Stimulated activated CD8-positive, alpha-beta memory T cell treated with anti-CD3 and anti-CD28 coated beads, Interleukin-12 subunit alpha, Interleukin-12 subunit beta, amount 100 ng/mL, for 1 hour (primary cell): ENCODE measurements around the gene PPP2R5E.

ENCODE experiments used
- DNase-seq: peaks from one replicate; pipeline ENCODE4 v3.0.0-alpha.2; 2020; ENCODE audit warnings: low read depth

The PPP2R5E gene

GRCh38 chr14:63472986-63473788, 70.0 kb downstream of the PPP2R5E start:
- no peak for DNase-seq

- DNase-seq, result no peak
Measured at GRCh38 chr14:63470962-63471793, 72.0 kb downstream of the PPP2R5E start.

- DNase-seq, result no peak
Measured at GRCh38 chr14:63468294-63468693, 74.9 kb downstream of the PPP2R5E start.

- no peak for DNase-seq
Measured at GRCh38 chr14:63467440-63468072, 75.6 kb downstream of the PPP2R5E start.

- DNase-seq, result no peak
Measured at GRCh38 chr14:63465347-63465746, 77.8 kb downstream of the PPP2R5E start.

GRCh38 chr14:63460680-63461369, 82.4 kb downstream of the PPP2R5E start:
- no peak for DNase-seq

GRCh38 chr14:63459738-63460137, 83.4 kb downstream of the PPP2R5E start:
- no peak for DNase-seq

GRCh38 chr14:63457498-63457897, 85.7 kb downstream of the PPP2R5E start:
- DNase-seq, result no peak

GRCh38 chr14:63454863-63455622, 88.1 kb downstream of the PPP2R5E start:
- no peak for DNase-seq

- no peak for DNase-seq
Measured at GRCh38 chr14:63454436-63454835, 88.7 kb downstream of the PPP2R5E start.

GRCh38 chr14:63453443-63453936, 89.7 kb downstream of the PPP2R5E start:
- no peak for DNase-seq

- no peak for DNase-seq
Measured at GRCh38 chr14:63452796-63453195, 90.4 kb downstream of the PPP2R5E start.

GRCh38 chr14:63448841-63449240, 94.3 kb downstream of the PPP2R5E start:
- DNase-seq, result no peak

- DNase-seq, result no peak
Measured at GRCh38 chr14:63444588-63444987, 98.6 kb downstream of the PPP2R5E start.

- no peak for DNase-seq
Measured at GRCh38 chr14:63443988-63444387, 99.2 kb downstream of the PPP2R5E start.

GRCh38 chr14:63443361-63443760, 99.8 kb downstream of the PPP2R5E start:
- no peak for DNase-seq

GRCh38 chr14:63438065-63438757, 105.0 kb downstream of the PPP2R5E start:
- DNase-seq, result no peak

- no peak for DNase-seq
Measured at GRCh38 chr14:63436286-63437098, 106.7 kb downstream of the PPP2R5E start.

- no peak for DNase-seq
Measured at GRCh38 chr14:63435838-63436237, 107.3 kb downstream of the PPP2R5E start.

GRCh38 chr14:63435204-63435603, 108.0 kb downstream of the PPP2R5E start:
- no peak for DNase-seq
